ENCODE measurements around the gene PCDHB7.
A peak's percentile ranks its signal among the peaks of the same experiment; 100 is the strongest.
"Not testable (repeated sequence)": the region's sequence is repeated elsewhere in the genome, so short reads cannot be mapped to it uniquely, and the experiment has no call there.

Gene PCDHB7

GRCh38 chr5:141172381-141173204, at the start of gene PCDHB7:
PCDHB7 (plus strand) TSS chr5:141172644; CDS start chr5:141172836, 192 bp downstream.
- DNase-seq: peak; percentile 15

GRCh38 chr5:141123396-141124135, 48.9 kb upstream of the PCDHB7 start:
- DNase-seq: not testable (repeated sequence)

- no peak for DNase-seq
These were observed 45.1 kb upstream of the PCDHB7 start for GRCh38 chr5:141127305-141127704.

GRCh38 chr5:141135030-141135717, 37.3 kb upstream of the PCDHB7 start, which contains the start of gene PCDHB5:
PCDHB5 (plus strand) TSS chr5:141135206; CDS start chr5:141135435, 229 bp downstream.
- DNase-seq: peak; percentile 39

- no peak for DNase-seq
These were observed 36.7 kb upstream of the PCDHB7 start for GRCh38 chr5:141135718-141136266.

- not testable (repeated sequence) for DNase-seq
These were observed 35.1 kb upstream of the PCDHB7 start for GRCh38 chr5:141137346-141137745.

GRCh38 chr5:141149812-141150211, 22.6 kb upstream of the PCDHB7 start, which contains the start of gene PCDHB6:
PCDHB6 (plus strand) TSS chr5:141150057; CDS start chr5:141150258, 201 bp downstream.
- DNase-seq: no peak

- peak; percentile 5 for DNase-seq
These were observed 22.0 kb upstream of the PCDHB7 start for GRCh38 chr5:141150224-141150992.

- DNase-seq: no peak
These were observed 21.5 kb upstream of the PCDHB7 start for GRCh38 chr5:141150993-141151325.

- DNase-seq: not testable (repeated sequence)
These were observed 20.8 kb upstream of the PCDHB7 start for GRCh38 chr5:141151632-141152031.

- not testable (repeated sequence) for DNase-seq
These were observed 20.3 kb upstream of the PCDHB7 start for GRCh38 chr5:141152096-141152495.

GRCh38 chr5:141155540-141156374, 16.7 kb upstream of the PCDHB7 start:
- peak; percentile 3 for DNase-seq

- DNase-seq: not testable (repeated sequence)
These were observed 15.1 kb upstream of the PCDHB7 start for GRCh38 chr5:141157356-141157755.

- not testable (repeated sequence) for DNase-seq
These were observed 14.5 kb upstream of the PCDHB7 start for GRCh38 chr5:141157901-141158300.

GRCh38 chr5:141174291-141175104, 2.1 kb downstream of the PCDHB7 start:
- DNase-seq: not testable (repeated sequence)

- DNase-seq: no peak
These were observed 3.5 kb downstream of the PCDHB7 start for GRCh38 chr5:141175933-141176332.

GRCh38 chr5:141177577-141178191, 5.2 kb downstream of the PCDHB7 start, which contains the start of gene PCDHB8:
PCDHB8 (plus strand) TSS chr5:141177790; CDS start chr5:141178035, 245 bp downstream.
- DNase-seq: not testable (repeated sequence)

- DNase-seq: not testable (repeated sequence)
These were observed 6.9 kb downstream of the PCDHB7 start for GRCh38 chr5:141179371-141179770.

GRCh38 chr5:141179876-141180275, 7.4 kb downstream of the PCDHB7 start:
- DNase-seq: not testable (repeated sequence)
